Neural progenitor cell (in vitro differentiated cells): ENCODE results near the gene PUS1.

Source experiments
- EZH2phosphoT487 ChIP-seq: fragments of 200-600 bp; sonication (generic); IDR thresholded peaks from 2 replicates; pipeline ENCODE4 v1.6.1; 2017; ENCODE audit warnings: antibody characterized with exemption
- TF ChIP-seq, protein P1 (sequence below): fragments of 200-600 bp; sonication (generic); IDR thresholded peaks from 2 replicates; pipeline ENCODE4 v1.5.1; 2017; ENCODE audit warnings: antibody characterized with exemption, mild to moderate bottlenecking

- TF ChIP-seq, protein P1, sequence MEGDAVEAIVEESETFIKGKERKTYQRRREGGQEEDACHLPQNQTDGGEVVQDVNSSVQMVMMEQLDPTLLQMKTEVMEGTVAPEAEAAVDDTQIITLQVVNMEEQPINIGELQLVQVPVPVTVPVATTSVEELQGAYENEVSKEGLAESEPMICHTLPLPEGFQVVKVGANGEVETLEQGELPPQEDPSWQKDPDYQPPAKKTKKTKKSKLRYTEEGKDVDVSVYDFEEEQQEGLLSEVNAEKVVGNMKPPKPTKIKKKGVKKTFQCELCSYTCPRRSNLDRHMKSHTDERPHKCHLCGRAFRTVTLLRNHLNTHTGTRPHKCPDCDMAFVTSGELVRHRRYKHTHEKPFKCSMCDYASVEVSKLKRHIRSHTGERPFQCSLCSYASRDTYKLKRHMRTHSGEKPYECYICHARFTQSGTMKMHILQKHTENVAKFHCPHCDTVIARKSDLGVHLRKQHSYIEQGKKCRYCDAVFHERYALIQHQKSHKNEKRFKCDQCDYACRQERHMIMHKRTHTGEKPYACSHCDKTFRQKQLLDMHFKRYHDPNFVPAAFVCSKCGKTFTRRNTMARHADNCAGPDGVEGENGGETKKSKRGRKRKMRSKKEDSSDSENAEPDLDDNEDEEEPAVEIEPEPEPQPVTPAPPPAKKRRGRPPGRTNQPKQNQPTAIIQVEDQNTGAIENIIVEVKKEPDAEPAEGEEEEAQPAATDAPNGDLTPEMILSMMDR = no peak
- TF ChIP-seq EZH2phosphoT487 = no peak
These were observed 14.8 kb upstream of the PUS1 start for GRCh38 chr12:131914179-131914702.
